VCaP (cell line): ENCODE measurements around the gene CD248.
A peak's percentile ranks its signal among the peaks of the same experiment; 100 is the strongest.

Experiments used
- H3K27ac ChIP-seq: fragments of 450-650 bp; 2 replicates; pipeline ENCODE4 v1.5.1; 2017
- TF ChIP-seq, protein P1 (sequence below): fragments of 450-650 bp; conservative IDR thresholded peaks from 2 replicates; pipeline ENCODE4 v1.5.1; 2017; ENCODE audit warnings: mild to moderate bottlenecking, moderate library complexity

The CD248 gene

GRCh38 chr11:66339162-66339675 lies 22.4 kb upstream of the CD248 start:
- TF ChIP-seq, protein P1, sequence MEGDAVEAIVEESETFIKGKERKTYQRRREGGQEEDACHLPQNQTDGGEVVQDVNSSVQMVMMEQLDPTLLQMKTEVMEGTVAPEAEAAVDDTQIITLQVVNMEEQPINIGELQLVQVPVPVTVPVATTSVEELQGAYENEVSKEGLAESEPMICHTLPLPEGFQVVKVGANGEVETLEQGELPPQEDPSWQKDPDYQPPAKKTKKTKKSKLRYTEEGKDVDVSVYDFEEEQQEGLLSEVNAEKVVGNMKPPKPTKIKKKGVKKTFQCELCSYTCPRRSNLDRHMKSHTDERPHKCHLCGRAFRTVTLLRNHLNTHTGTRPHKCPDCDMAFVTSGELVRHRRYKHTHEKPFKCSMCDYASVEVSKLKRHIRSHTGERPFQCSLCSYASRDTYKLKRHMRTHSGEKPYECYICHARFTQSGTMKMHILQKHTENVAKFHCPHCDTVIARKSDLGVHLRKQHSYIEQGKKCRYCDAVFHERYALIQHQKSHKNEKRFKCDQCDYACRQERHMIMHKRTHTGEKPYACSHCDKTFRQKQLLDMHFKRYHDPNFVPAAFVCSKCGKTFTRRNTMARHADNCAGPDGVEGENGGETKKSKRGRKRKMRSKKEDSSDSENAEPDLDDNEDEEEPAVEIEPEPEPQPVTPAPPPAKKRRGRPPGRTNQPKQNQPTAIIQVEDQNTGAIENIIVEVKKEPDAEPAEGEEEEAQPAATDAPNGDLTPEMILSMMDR: no peak
- no peak overlapping the region for H3K27ac ChIP-seq

DNA sequence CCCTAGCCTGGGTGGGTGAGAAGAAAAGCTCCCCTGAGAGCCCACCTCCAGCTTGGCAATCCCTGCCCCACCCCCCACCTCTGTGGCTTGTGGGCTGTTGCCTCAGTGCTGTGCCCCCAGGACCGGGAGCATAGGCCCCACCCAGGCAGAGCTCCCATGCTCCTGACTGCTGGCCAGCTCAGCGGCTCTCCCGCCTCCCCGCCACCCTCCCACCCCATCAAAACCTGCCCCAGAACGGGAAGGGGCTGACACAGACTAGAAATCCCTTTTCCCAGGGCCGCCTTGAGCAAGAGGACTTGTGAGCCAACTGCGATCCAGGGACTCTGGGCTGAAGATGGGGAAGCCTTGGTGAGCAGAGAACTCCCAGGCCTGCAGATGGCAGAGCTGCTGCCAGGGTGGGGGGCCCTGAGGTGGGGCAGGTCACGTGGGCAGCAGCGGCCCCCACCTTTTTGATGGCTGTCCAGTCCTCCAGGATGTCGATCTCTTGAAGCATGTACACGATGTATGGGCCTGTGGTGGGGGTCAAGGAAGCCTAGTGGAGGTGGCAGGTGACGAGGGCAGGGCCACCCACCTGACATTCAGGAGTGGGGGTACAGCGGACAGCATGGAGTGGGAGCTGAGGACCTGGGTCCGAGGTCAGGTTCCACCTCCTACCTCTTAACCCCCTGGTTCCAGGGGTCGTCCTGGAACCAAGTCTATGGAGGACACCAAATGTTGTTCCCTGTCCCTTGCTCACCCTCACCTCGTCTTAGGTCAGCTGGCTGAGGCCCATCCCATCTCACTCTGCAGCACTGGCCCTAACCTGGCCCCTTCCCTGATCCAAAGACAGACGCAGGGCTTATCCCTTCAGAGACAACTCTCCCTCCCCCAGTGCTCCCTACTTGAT lies 21.7 kb upstream of the CD248 start:
- H3K27ac ChIP-seq: no peak overlapping the region
- TF ChIP-seq, protein P1: no peak

DNA sequence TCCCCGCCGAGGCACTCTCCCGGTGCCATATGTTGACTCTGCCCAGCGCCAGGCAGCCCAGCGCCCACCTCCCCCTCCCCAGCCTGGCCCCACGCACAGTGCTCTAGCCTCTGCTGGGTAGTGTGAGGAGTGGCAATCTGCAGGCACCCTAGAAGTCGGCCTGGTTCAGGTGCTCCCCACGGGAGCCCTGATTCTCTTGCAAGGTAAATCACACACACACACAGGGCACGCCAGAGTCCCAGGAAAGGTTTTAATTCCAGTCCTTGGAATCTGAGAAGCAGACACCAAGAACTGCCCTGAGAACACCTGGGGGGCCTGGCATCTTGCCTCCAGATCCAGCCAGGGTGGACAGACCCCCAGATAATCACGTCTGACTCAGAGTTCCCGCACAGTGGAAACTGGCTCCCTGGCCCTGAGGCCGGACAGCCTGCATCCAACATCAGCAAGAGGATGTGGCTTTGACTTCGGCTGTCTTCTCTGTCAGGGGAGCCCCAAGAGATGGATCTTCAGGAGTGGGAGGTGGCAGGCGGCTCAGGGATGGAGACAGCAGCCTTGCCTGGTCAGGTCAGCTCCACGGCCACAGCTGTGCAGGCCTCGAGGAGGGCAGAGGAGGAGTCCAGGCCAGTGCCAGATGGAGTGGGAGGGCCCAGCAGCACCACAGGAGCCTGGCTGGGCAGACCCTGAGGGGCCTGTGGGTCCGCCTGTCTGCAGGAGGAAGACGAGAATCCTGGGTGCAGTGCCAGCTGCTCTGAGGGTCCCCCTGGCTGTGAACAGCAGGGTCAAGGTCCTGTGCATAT lies 20.5 kb upstream of the CD248 start:
- no peak overlapping the region for H3K27ac ChIP-seq
- TF ChIP-seq, protein P1: no peak

DNA sequence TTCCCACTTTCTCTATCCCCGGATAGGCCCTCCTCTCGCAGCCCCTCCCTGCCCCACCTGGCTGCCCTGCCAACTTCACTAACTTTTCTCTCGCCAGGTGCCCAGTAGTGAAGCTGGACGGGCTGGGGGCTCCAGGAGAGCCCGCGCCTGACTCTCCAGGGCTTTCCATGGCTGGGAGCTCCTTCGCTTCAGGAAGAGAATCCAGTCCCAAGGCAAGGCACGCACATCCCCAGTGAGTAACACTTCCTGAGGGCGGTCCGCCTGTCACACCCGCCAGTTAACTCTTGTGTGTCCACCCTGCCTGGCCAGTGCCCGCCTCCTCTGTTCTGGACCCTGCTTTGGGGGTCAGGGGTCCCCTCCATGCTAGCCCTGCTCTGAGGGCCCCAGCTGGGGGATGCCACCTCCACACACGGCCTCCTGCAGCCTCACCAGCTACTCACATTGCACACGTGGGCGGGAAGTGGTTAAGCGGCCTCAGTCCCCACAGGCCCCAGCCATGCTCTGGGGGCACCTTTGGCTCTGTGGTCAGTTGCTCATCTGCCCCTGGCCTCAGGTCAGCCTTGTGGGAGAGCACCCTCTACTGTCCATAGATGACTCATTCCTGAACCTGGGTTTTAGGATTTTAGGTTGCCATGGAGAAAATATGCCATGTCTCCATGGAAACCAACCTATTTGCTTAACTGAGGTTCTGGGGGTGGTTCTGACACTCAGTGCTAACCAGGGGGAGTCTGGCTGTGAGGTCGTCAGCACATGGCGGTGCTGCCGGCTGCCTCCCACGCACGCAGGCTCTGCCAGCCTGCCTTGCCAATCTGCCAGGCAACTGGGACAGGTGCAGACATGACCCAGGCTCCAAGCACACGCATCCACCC lies 19.6 kb upstream of the CD248 start, which contains the start of gene RIN1:
RIN1 (minus strand) TSS at position 201 of the 869 bp plus-strand sequence; CDS start at position 169, 32 bp downstream.
- TF ChIP-seq, protein P1: peak; percentile 77
- H3K27ac ChIP-seq: no peak within 1 kb of the TSS

DNA sequence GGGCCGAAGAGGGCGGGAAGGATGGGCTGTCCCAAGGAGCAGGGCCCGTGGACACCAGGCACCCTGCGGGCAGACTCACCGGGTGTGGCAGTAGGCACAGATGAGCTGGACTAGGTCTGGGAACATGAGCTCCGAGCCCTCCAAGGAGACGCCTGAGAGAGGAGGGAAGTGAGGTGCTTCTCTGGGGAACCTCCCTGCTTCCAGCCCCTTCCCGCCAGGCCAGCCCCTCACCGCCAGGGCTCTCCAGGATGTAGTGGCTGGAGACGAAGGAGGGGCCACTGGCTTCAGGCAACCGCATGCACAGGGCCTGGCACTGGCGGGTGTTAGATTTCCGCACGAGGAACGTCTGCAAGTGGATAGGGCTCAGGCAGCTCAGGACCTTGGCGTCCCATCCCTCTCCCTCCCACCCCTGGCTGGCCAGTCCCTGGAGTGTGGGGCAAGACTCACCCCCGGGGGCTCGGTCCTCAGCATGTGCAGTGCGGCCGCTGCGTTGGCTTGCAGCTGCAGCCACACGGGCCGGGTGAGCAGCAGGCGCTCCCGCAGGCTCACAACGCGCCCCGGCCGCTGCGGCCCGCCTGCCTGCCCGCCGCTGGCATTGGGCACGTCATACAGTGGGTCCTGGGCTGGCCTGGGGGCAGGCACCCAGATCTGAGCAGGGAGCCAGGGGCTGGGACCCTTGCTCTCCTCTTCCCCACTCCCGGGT lies 18.8 kb upstream of the CD248 start:
- TF ChIP-seq, protein P1: no peak
- no peak overlapping the region for H3K27ac ChIP-seq

- no peak overlapping the region for H3K27ac ChIP-seq
- TF ChIP-seq, protein P1: no peak
Measured at GRCh38 chr11:66334605-66335442, 18.0 kb upstream of the CD248 start.
